GM23338 (cell line): Measurements from ENCODE around the gene CCDC117. TPM values are rescaled to one million over a fixed set of nuclear protein-coding genes. Genes with fewer than 3 reads are reported as not detected.

Source experiments
- ATAC-seq: fragments of 200-7000 bp; cut with Tn5 transposase; 3 replicates; pipeline ENCODE4 v1.9.1; 2020
- DNase-seq: peaks from one replicate; pipeline ENCODE4 v3.0.0-alpha.2; 2015; ENCODE audit warnings: low spot score
- H2AFZ ChIP-seq: fragments of 200-600 bp; sonication (generic); 2 replicates; pipeline ENCODE4 v1.8.0; 2016; ENCODE audit warnings: antibody characterized with exemption, mild to moderate bottlenecking, moderate library complexity
- H3F3A ChIP-seq: fragments of 200-600 bp; sonication (generic); replicated peaks from 2 replicates; pipeline ENCODE4 v1.8.0; 2017; ENCODE audit warnings: antibody characterized with exemption, mixed run types, low read depth
- H3K27ac ChIP-seq: fragments of 200-600 bp; sonication (generic); 2 replicates; pipeline ENCODE4 v1.6.1; 2016; ENCODE audit warnings: low read depth
- H3K27me3 ChIP-seq: fragments of 200-600 bp; sonication (generic); 2 replicates; pipeline ENCODE4 v1.8.0; 2016; ENCODE audit warnings: mild to moderate bottlenecking, mixed run types, moderate library complexity; ENCODE audit not compliant: insufficient read depth
- H3K36me3 ChIP-seq: fragments of 200-600 bp; sonication (generic); 2 replicates; pipeline ENCODE4 v1.8.0; 2016; ENCODE audit warnings: mild to moderate bottlenecking; ENCODE audit not compliant: insufficient read depth
- H3K4me1 ChIP-seq: fragments of 200-600 bp; sonication (generic); 2 replicates; pipeline ENCODE4 v1.8.0; 2016; ENCODE audit warnings: mild to moderate bottlenecking, moderate library complexity; ENCODE audit not compliant: insufficient read depth
- H3K4me2 ChIP-seq: fragments of 200-600 bp; sonication (generic); 2 replicates; pipeline ENCODE4 v1.7.1; 2017; ENCODE audit warnings: mixed run types
- H3K4me3 ChIP-seq: fragments of 200-600 bp; sonication (generic); 2 replicates; pipeline ENCODE4 v1.6.1; 2016; ENCODE audit warnings: mixed run types
- H3K79me2 ChIP-seq: fragments of 200-600 bp; sonication (generic); replicated peaks from 2 replicates; pipeline ENCODE4 v1.8.0; 2017; ENCODE audit warnings: mild to moderate bottlenecking; ENCODE audit not compliant: insufficient read depth
- H3K9me2 ChIP-seq: fragments of 200-600 bp; sonication (generic); 2 replicates; pipeline ENCODE4 v1.8.0; 2017; ENCODE audit not compliant: insufficient read depth
- H4K20me1 ChIP-seq: fragments of 200-600 bp; sonication (generic); replicated peaks from 2 replicates; pipeline ENCODE4 v1.8.0; 2017; ENCODE audit warnings: mild to moderate bottlenecking; ENCODE audit not compliant: insufficient read depth
- H3K27ac Mint-ChIP-seq: 2 replicates; pipeline ENCODE4 v1.8.0; 2020; ENCODE audit warnings: inconsistent platforms, mild to moderate bottlenecking, moderate library complexity, mixed read lengths
- H3K27me3 Mint-ChIP-seq: 3 replicates; pipeline ENCODE4 v1.8.0; 2022; ENCODE audit warnings: low read depth, mild to moderate bottlenecking, moderate library complexity, mixed read lengths, inconsistent platforms; ENCODE audit not compliant: insufficient read depth, poor library complexity
- H3K36me3 Mint-ChIP-seq: 3 replicates; pipeline ENCODE4 v1.8.0; 2021; ENCODE audit warnings: low read depth, mild to moderate bottlenecking, inconsistent platforms, moderate library complexity, mixed read lengths
- H3K4me1 Mint-ChIP-seq: 3 replicates; pipeline ENCODE4 v1.8.0; 2020; ENCODE audit warnings: mild to moderate bottlenecking, inconsistent platforms, mixed read lengths
- H3K4me3 Mint-ChIP-seq: 3 replicates; pipeline ENCODE4 v1.8.0; 2021; ENCODE audit warnings: moderate library complexity, mild to moderate bottlenecking, inconsistent platforms, mixed read lengths
- H3K9me3 Mint-ChIP-seq: 3 replicates; pipeline ENCODE4 v1.8.0; 2020; ENCODE audit warnings: moderate library complexity, mild to moderate bottlenecking, inconsistent platforms, mixed read lengths
- CREB1 ChIP-seq: fragments of 250-450 bp; sonication (Bioruptor Pico); IDR thresholded peaks from 2 replicates; pipeline ENCODE4 v1.5.0; 2020; ENCODE audit warnings: low read depth, mild to moderate bottlenecking, moderate library complexity
- ETS1 ChIP-seq: IDR thresholded peaks from 2 replicates; pipeline ENCODE4 v1.6.1; 2016; ENCODE audit warnings: antibody characterized with exemption
- EZH2 ChIP-seq: fragments of 200-600 bp; sonication (generic); IDR thresholded peaks from one replicate; pipeline ENCODE4 v1.8.0; 2017; ENCODE audit warnings: antibody characterized with exemption, mild to moderate bottlenecking, low read depth; ENCODE audit not compliant: unreplicated experiment
- EZH2phosphoT487 ChIP-seq: fragments of 200-600 bp; sonication (generic); IDR thresholded peaks from one replicate; pipeline ENCODE4 v1.8.1; 2018; ENCODE audit warnings: antibody characterized with exemption; ENCODE audit not compliant: unreplicated experiment
- JUNB ChIP-seq: IDR thresholded peaks from one replicate; pipeline ENCODE4 v1.6.1; 2016; ENCODE audit warnings: antibody characterized with exemption; ENCODE audit not compliant: unreplicated experiment
- NANOG ChIP-seq: IDR thresholded peaks from 2 replicates; pipeline ENCODE4 v1.6.1; 2016; ENCODE audit warnings: antibody characterized with exemption, borderline replicate concordance
- POLR2AphosphoS5 ChIP-seq: IDR thresholded peaks from 2 replicates; pipeline ENCODE4 v1.6.1; 2016; ENCODE audit warnings: antibody characterized with exemption, low read depth
- REST ChIP-seq: IDR thresholded peaks from one replicate; pipeline ENCODE4 v1.6.1; 2018; ENCODE audit warnings: antibody characterized with exemption; ENCODE audit not compliant: unreplicated experiment
- STAT1 ChIP-seq: IDR thresholded peaks from one replicate; pipeline ENCODE4 v1.6.1; 2016; ENCODE audit warnings: antibody characterized with exemption; ENCODE audit not compliant: unreplicated experiment
- ZNF114 ChIP-seq: fragments of 250-450 bp; sonication (Bioruptor Pico); IDR thresholded peaks from 2 replicates; pipeline ENCODE4 v1.5.0; 2020; ENCODE audit warnings: mild to moderate bottlenecking, moderate library complexity
- ZNF331 ChIP-seq: fragments of 250-450 bp; sonication (Bioruptor Pico); IDR thresholded peaks from 2 replicates; pipeline ENCODE4 v1.5.0; 2020; ENCODE audit warnings: low read depth, mild to moderate bottlenecking, moderate library complexity
- polyA plus RNA-seq: library from polyadenylated mRNA; unstranded; fragments of >200 nt; fragmentation: Nextera tagmentation; extraction: Ambion mirVana; gene quantifications from 2 replicates; pipeline ENCODE4 v1.2.1, GENCODE V29; 2016
- total RNA-seq: library from RNA; depleted of rRNA; stranded (reverse); fragments of >200 nt; shearing (Covaris generic); gene quantifications from 2 replicates; pipeline ENCODE4 v1.2.3, GENCODE V29; 2014
- TF ChIP-seq, protein P1 (sequence below), 2 experiments: fragments of 200-600 bp in 1 of 2; sonication (generic) in 1 of 2; conservative IDR thresholded peaks; 2 replicates each; pipeline versions ENCODE4 v1.5.1 to v1.6.1; 2016 to 2017; ENCODE audit warnings: antibody characterized with exemption in 2 of 2, low read depth in 2 of 2, mild to moderate bottlenecking in 2 of 2, moderate library complexity in 1 of 2
- TF ChIP-seq, protein P2 (sequence below): fragments of 250-450 bp; sonication (Bioruptor Pico); IDR thresholded peaks from 2 replicates; pipeline ENCODE4 v1.5.0; 2020; ENCODE audit warnings: mild to moderate bottlenecking, moderate library complexity

The CCDC117 gene
- total and polyA plus RNA-seq, 2 experiments from 2014 or later, result 23.9 to 54.1 TPM

GRCh38 chr22:28815111-28815510, 42.6 kb downstream of the CCDC117 start:
- ATAC-seq (no peak), DNase-seq (no peak)
- H2AFZ ChIP-seq, result no peak overlapping the region
- no peak overlapping the region for H3K4me3 ChIP-seq
- Mint-ChIP-seq H3K27me3 (peaks cover 14% of the 10 kb centered on the region), H3K27ac (0 out of 2 replicates have a peak overlapping the region, but pooled peaks have one; percentile 21), H3K36me3 (no peaks in the 10 kb centered on the region), H3K4me3 (no peak overlapping the region), H3K9me3 (no peaks in the 10 kb centered on the region), H3K4me1 (peaks cover 14% of the 10 kb centered on the region)
- H3K4me2 ChIP-seq, result no peak overlapping the region
- TF ChIP-seq EZH2phosphoT487 (no peak), NANOG (no peak), STAT1 (no peak), ZNF331 (CRISPR knock-in tag) (no peak), ZNF114 (CRISPR knock-in tag) (no peak), CREB1 (CRISPR knock-in tag) (no peak), POLR2AphosphoS5 (no peak), ETS1 (no peak), EZH2 (no peak), REST (no peak), JUNB (no peak)
- TF ChIP-seq, protein P1, sequence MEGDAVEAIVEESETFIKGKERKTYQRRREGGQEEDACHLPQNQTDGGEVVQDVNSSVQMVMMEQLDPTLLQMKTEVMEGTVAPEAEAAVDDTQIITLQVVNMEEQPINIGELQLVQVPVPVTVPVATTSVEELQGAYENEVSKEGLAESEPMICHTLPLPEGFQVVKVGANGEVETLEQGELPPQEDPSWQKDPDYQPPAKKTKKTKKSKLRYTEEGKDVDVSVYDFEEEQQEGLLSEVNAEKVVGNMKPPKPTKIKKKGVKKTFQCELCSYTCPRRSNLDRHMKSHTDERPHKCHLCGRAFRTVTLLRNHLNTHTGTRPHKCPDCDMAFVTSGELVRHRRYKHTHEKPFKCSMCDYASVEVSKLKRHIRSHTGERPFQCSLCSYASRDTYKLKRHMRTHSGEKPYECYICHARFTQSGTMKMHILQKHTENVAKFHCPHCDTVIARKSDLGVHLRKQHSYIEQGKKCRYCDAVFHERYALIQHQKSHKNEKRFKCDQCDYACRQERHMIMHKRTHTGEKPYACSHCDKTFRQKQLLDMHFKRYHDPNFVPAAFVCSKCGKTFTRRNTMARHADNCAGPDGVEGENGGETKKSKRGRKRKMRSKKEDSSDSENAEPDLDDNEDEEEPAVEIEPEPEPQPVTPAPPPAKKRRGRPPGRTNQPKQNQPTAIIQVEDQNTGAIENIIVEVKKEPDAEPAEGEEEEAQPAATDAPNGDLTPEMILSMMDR (conservative IDR thresholded peaks at IDR 0.05; ENCODE audit: low read depth in 2 of 2), result no peak
- TF ChIP-seq, protein P2, sequence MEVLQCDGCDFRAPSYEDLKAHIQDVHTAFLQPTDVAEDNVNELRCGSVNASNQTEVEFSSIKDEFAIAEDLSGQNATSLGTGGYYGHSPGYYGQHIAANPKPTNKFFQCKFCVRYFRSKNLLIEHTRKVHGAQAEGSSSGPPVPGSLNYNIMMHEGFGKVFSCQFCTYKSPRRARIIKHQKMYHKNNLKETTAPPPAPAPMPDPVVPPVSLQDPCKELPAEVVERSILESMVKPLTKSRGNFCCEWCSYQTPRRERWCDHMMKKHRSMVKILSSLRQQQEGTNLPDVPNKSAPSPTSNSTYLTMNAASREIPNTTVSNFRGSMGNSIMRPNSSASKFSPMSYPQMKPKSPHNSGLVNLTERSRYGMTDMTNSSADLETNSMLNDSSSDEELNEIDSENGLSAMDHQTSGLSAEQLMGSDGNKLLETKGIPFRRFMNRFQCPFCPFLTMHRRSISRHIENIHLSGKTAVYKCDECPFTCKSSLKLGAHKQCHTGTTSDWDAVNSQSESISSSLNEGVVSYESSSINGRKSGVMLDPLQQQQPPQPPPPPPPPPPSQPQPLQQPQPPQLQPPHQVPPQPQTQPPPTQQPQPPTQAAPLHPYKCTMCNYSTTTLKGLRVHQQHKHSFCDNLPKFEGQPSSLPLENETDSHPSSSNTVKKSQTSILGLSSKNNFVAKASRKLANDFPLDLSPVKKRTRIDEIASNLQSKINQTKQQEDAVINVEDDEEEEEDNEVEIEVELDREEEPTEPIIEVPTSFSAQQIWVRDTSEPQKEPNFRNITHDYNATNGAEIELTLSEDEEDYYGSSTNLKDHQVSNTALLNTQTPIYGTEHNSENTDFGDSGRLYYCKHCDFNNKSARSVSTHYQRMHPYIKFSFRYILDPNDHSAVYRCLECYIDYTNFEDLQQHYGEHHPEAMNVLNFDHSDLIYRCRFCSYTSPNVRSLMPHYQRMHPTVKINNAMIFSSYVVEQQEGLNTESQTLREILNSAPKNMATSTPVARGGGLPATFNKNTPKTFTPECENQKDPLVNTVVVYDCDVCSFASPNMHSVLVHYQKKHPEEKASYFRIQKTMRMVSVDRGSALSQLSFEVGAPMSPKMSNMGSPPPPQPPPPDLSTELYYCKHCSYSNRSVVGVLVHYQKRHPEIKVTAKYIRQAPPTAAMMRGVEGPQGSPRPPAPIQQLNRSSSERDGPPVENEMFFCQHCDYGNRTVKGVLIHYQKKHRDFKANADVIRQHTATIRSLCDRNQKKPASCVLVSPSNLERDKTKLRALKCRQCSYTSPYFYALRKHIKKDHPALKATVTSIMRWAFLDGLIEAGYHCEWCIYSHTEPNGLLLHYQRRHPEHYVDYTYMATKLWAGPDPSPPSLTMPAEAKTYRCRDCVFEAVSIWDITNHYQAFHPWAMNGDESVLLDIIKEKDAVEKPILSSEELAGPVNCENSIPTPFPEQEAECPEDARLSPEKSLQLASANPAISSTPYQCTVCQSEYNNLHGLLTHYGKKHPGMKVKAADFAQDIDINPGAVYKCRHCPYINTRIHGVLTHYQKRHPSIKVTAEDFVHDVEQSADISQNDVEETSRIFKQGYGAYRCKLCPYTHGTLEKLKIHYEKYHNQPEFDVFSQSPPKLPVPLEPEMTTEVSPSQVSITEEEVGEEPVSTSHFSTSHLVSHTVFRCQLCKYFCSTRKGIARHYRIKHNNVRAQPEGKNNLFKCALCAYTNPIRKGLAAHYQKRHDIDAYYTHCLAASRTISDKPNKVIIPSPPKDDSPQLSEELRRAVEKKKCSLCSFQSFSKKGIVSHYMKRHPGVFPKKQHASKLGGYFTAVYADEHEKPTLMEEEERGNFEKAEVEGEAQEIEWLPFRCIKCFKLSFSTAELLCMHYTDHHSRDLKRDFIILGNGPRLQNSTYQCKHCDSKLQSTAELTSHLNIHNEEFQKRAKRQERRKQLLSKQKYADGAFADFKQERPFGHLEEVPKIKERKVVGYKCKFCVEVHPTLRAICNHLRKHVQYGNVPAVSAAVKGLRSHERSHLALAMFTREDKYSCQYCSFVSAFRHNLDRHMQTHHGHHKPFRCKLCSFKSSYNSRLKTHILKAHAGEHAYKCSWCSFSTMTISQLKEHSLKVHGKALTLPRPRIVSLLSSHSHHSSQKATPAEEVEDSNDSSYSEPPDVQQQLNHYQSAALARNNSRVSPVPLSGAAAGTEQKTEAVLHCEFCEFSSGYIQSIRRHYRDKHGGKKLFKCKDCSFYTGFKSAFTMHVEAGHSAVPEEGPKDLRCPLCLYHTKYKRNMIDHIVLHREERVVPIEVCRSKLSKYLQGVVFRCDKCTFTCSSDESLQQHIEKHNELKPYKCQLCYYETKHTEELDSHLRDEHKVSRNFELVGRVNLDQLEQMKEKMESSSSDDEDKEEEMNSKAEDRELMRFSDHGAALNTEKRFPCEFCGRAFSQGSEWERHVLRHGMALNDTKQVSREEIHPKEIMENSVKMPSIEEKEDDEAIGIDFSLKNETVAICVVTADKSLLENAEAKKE (CRISPR knock-in tag), result no peak
- no peaks in the 10 kb centered on the region for H4K20me1 ChIP-seq
- H3K9me2 ChIP-seq, result no peaks in the 10 kb centered on the region
- no peaks in the 10 kb centered on the region for H3K27me3 ChIP-seq
- no peaks in the 10 kb centered on the region; the same call in none of the 2 replicates for H3K4me1 ChIP-seq
- no peaks in the 10 kb centered on the region for H3K79me2 ChIP-seq
- 0 out of 2 replicates have a peak, but pooled peaks cover 4% of the 10 kb centered on the region for H3F3A ChIP-seq
- H3K36me3 ChIP-seq, result no peaks in the 10 kb centered on the region
- peak overlapping the region; percentile 63 for H3K27ac ChIP-seq
